ENCODE data around the gene SPDYE2B.
"Not testable (repeated sequence)": the region's sequence is repeated elsewhere in the genome, so short reads cannot be mapped to it uniquely, and the experiment has no call there.

SPDYE2B gene

GRCh38 chr7:102688299-102689036 is 38.3 kb downstream of the SPDYE2B start:
- not testable (repeated sequence) for H3K27ac ChIP-seq (ENCODE audit: low read depth, low read length, severe bottlenecking)
- WGBS, 2 experiments (ENCODE audit: insufficient coverage in 2 of 2) = no CpG with 5 or more reads among the region's 37 CpGs

GRCh38 chr7:102689436-102690282 is 39.5 kb downstream of the SPDYE2B start:
- H3K9me3 ChIP-seq (ENCODE audit: control insufficient read depth, low read length); H3K4me3 ChIP-seq (ENCODE audit: extremely low read depth, insufficient read depth, low read length, poor library complexity, severe bottlenecking); H3K36me3 ChIP-seq (ENCODE audit: control insufficient read depth, insufficient read depth, low read length); H3K27ac ChIP-seq (ENCODE audit: low read depth, low read length, severe bottlenecking); H3K4me1 ChIP-seq (ENCODE audit: control insufficient read depth, insufficient read depth, low read length, poor library complexity, severe bottlenecking): not testable (repeated sequence)
- WGBS, 2 experiments (ENCODE audit: insufficient coverage in 2 of 2) = no CpG with 5 or more reads among the region's 74 CpGs

More at GRCh38 chr7:102688299-102689036, 38.3 kb downstream of the SPDYE2B start:
- H3K4me3 ChIP-seq (ENCODE audit: extremely low read depth, insufficient read depth, low read length, poor library complexity, severe bottlenecking); H3K4me1 ChIP-seq (ENCODE audit: control insufficient read depth, insufficient read depth, low read length, poor library complexity, severe bottlenecking); H3K36me3 ChIP-seq (ENCODE audit: control insufficient read depth, insufficient read depth, low read length); H3K9me3 ChIP-seq (ENCODE audit: control insufficient read depth, low read length): not testable (repeated sequence)

DNA sequence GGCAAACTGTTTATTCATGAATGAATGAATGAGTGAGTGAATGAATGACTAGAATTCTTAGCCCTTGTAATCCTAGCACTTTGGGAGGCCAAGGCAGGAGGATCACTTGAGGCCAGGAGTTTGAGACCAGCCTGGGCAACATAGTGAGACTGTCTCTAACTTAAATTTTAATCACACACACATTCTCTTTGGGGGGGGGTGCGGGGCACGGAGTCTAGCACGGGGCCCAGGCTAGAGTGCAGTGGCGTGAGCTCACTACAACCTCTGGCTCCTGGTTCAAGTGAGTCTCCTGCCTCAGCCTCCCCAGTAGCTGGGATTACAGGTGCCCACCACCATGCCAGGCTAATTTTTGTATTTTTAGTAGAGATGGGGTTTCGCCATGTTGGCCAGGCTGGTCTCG is 40.5 kb downstream of the SPDYE2B start:
- not testable (repeated sequence) for H3K27ac ChIP-seq (ENCODE audit: low read depth, low read length, severe bottlenecking); H3K36me3 ChIP-seq (ENCODE audit: control insufficient read depth, insufficient read depth, low read length); H3K4me3 ChIP-seq (ENCODE audit: extremely low read depth, insufficient read depth, low read length, poor library complexity, severe bottlenecking); H3K4me1 ChIP-seq (ENCODE audit: control insufficient read depth, insufficient read depth, low read length, poor library complexity, severe bottlenecking); H3K9me3 ChIP-seq (ENCODE audit: control insufficient read depth, low read length)
- no CpG with 5 or more reads among the region's 6 CpGs for WGBS, 2 experiments (ENCODE audit: insufficient coverage in 2 of 2)

DNA sequence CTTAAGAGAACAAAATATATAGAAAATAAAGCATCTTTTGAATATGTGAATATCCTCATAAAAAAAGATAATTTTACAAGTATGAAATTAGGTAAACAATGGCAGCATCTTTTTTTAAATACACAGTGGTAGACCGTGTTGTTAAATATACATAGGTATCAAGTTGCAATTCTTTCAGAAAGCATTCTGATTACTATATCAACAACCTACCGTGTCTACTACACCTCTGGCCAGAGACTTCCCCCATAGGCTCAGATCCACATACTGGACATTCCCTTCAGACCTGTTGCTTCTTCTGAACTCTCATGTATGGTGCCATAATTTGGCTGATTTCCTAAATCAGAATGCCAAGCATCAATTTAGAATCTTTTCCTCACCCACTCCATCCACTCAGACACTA is 43.9 kb downstream of the SPDYE2B start:
- 86% methylated on average over 1 of the region's 2 CpGs; no CpG with 5 or more reads in 1 of the 2 experiments for WGBS, 2 experiments (ENCODE audit: insufficient coverage in 2 of 2)
- not testable (repeated sequence) for H3K36me3 ChIP-seq (ENCODE audit: control insufficient read depth, insufficient read depth, low read length); H3K27ac ChIP-seq (ENCODE audit: low read depth, low read length, severe bottlenecking); H3K9me3 ChIP-seq (ENCODE audit: control insufficient read depth, low read length); H3K4me1 ChIP-seq (ENCODE audit: control insufficient read depth, insufficient read depth, low read length, poor library complexity, severe bottlenecking); H3K4me3 ChIP-seq (ENCODE audit: extremely low read depth, insufficient read depth, low read length, poor library complexity, severe bottlenecking)

GRCh38 chr7:102695033-102695552 is 45.0 kb downstream of the SPDYE2B start:
- not testable (repeated sequence) for H3K9me3 ChIP-seq (ENCODE audit: control insufficient read depth, low read length); H3K4me3 ChIP-seq (ENCODE audit: extremely low read depth, insufficient read depth, low read length, poor library complexity, severe bottlenecking); H3K27ac ChIP-seq (ENCODE audit: low read depth, low read length, severe bottlenecking); H3K4me1 ChIP-seq (ENCODE audit: control insufficient read depth, insufficient read depth, low read length, poor library complexity, severe bottlenecking); H3K36me3 ChIP-seq (ENCODE audit: control insufficient read depth, insufficient read depth, low read length)
- WGBS, 2 experiments (ENCODE audit: insufficient coverage in 2 of 2) = no CpG with 5 or more reads among the region's 3 CpGs

DNA sequence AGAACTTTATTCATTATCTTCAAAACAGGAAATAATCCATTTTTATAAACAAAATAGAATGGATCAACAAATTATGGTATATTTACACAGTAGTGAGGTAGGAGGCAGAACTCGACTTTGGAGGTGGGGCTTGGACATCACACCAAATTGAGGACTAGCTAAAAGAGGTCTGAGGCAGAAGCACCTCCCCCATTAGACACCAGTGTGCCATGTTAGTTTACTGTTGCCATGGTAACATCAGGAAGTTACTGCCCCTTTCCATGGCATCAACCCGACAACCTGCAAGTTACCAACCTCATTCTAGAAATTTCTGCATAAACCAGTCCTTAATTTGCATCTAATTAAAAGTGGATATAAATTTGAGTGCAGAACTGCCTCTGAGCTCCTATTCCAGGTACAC is 45.9 kb downstream of the SPDYE2B start:
- H3K9me3 ChIP-seq (ENCODE audit: control insufficient read depth, low read length); H3K4me1 ChIP-seq (ENCODE audit: control insufficient read depth, insufficient read depth, low read length, poor library complexity, severe bottlenecking); H3K36me3 ChIP-seq (ENCODE audit: control insufficient read depth, insufficient read depth, low read length); H3K4me3 ChIP-seq (ENCODE audit: extremely low read depth, insufficient read depth, low read length, poor library complexity, severe bottlenecking); H3K27ac ChIP-seq (ENCODE audit: low read depth, low read length, severe bottlenecking): not testable (repeated sequence)
- no CpG with 5 or more reads among the region's 2 CpGs for whole genome bisulfite sequencing, 2 experiments (ENCODE audit: insufficient coverage in 2 of 2)

GRCh38 chr7:102697642-102698512 is 47.8 kb downstream of the SPDYE2B start:
- H3K4me1 ChIP-seq (ENCODE audit: control insufficient read depth, insufficient read depth, low read length, poor library complexity, severe bottlenecking); H3K9me3 ChIP-seq (ENCODE audit: control insufficient read depth, low read length); H3K36me3 ChIP-seq (ENCODE audit: control insufficient read depth, insufficient read depth, low read length); H3K4me3 ChIP-seq (ENCODE audit: extremely low read depth, insufficient read depth, low read length, poor library complexity, severe bottlenecking); H3K27ac ChIP-seq (ENCODE audit: low read depth, low read length, severe bottlenecking): not testable (repeated sequence)
- WGBS, 2 experiments (ENCODE audit: insufficient coverage in 2 of 2) = no CpG with 5 or more reads among the region's 5 CpGs

- not testable (repeated sequence) for H3K27ac ChIP-seq (ENCODE audit: low read depth, low read length, severe bottlenecking); H3K9me3 ChIP-seq (ENCODE audit: control insufficient read depth, low read length); H3K36me3 ChIP-seq (ENCODE audit: control insufficient read depth, insufficient read depth, low read length); H3K4me3 ChIP-seq (ENCODE audit: extremely low read depth, insufficient read depth, low read length, poor library complexity, severe bottlenecking); H3K4me1 ChIP-seq (ENCODE audit: control insufficient read depth, insufficient read depth, low read length, poor library complexity, severe bottlenecking)
- WGBS, 2 experiments (ENCODE audit: insufficient coverage in 2 of 2) = 76 to 93% methylated on average over 2 to 6 of the region's 9 CpGs
Measured at GRCh38 chr7:102698962-102699750, 49.0 kb downstream of the SPDYE2B start.
